GM12878 (cell line): ENCODE data around the gene FRMD3. TPM values are rescaled to one million over a fixed set of nuclear protein-coding genes. Genes with fewer than 3 reads are reported as not detected.

Experiments
- ATAC-seq: fragments of 200-7000 bp; cut with Tn5 transposase; 3 replicates; pipeline ENCODE4 v1.9.1; 2020; ENCODE audit warnings: mild to moderate bottlenecking, moderate library complexity
- BruUV-seq: library from RNA; stranded (reverse); fragments of 400-500 nt; replicated peaks from 2 replicates; lab custom pipeline; 2021; lab: Mats Ljungman, UMichigan
- CTCF ChIA-PET: fragments of 300-600 bp; sonication (Branson Sonifier 250); formaldehyde crosslinking; extraction: SDS; loops from one replicate; lab custom pipeline; 2021; ENCODE audit warnings: inconsistent platforms; lab: Yijun Ruan, JAX
- POLR2A ChIA-PET: fragments of 350-600 bp; formaldehyde crosslinking; extraction: SDS; loops from one replicate; lab custom pipeline; 2021; ENCODE audit warnings: inconsistent platforms; lab: Charles Lee
- RAD21 ChIA-PET: fragments of 300-600 bp; sonication (Branson Sonifier 250); formaldehyde crosslinking; loops from one replicate; lab custom pipeline; 2023; ENCODE audit warnings: antibody characterized with exemption; ENCODE audit not compliant: unreplicated experiment; lab: Charles Lee
- SMC1A ChIA-PET: fragments of 300-600 bp; sonication (Branson Sonifier 250); formaldehyde crosslinking; loops from one replicate; lab custom pipeline; 2023; ENCODE audit not compliant: unreplicated experiment, uncharacterized antibody; lab: Charles Lee
- DNase-seq: peaks from one replicate; pipeline ENCODE4 v3.0.0-alpha.2; 2011; ENCODE audit warnings: low read depth, low spot score
- FAIRE-seq: peaks from 3 replicates; lab custom pipeline; 2011; peaks lifted over from hg19 to GRCh38; lab: Jason Lieb, UNC
- H2AFZ ChIP-seq: 2 replicates; pipeline ENCODE4 v1.6.0; 2011; ENCODE audit warnings: low read depth, low read length, control low read depth; ENCODE audit not compliant: control insufficient read depth
- H3K27ac ChIP-seq: 2 replicates; pipeline ENCODE4 v1.5.1; 2011; ENCODE audit warnings: control low read depth; ENCODE audit not compliant: control insufficient read depth, insufficient read depth
- H3K27me3 ChIP-seq, 2 experiments: replicated peaks in 1 of 2; 2 replicates each; pipeline versions ENCODE4 v1.6.0 to v1.6.1; 2011; ENCODE audit warnings: low read length in 1 of 2; ENCODE audit not compliant: control insufficient read depth in 2 of 2, insufficient read depth in 2 of 2
- H3K36me3 ChIP-seq, 2 experiments: 2 replicates each; pipeline ENCODE4 v1.5.1; 2011; ENCODE audit warnings: low read length in 1 of 2; ENCODE audit not compliant: control insufficient read depth in 2 of 2, insufficient read depth in 2 of 2
- H3K4me1 ChIP-seq: 2 replicates; pipeline ENCODE4 v1.6.1; 2011; ENCODE audit warnings: mild to moderate bottlenecking, low read length, moderate library complexity, mixed read lengths; ENCODE audit not compliant: control insufficient read depth, insufficient read depth
- H3K4me2 ChIP-seq: 2 replicates; pipeline ENCODE4 v1.6.0; 2011; ENCODE audit warnings: control low read depth; ENCODE audit not compliant: control insufficient read depth, insufficient read depth
- H3K4me3 ChIP-seq: fragments of 200-600 bp; sonication (generic); 2 replicates; pipeline ENCODE4 v1.5.1; 2016
- H3K79me2 ChIP-seq: 2 replicates; pipeline ENCODE4 v1.6.0; 2011; ENCODE audit warnings: low read length; ENCODE audit not compliant: control insufficient read depth, insufficient read depth
- H3K9ac ChIP-seq: 2 replicates; pipeline ENCODE4 v1.8.0; 2011; ENCODE audit warnings: low read length, control low read depth, mixed read lengths; ENCODE audit not compliant: control insufficient read depth, insufficient read depth
- H3K9me3 ChIP-seq: replicated peaks from 3 replicates; pipeline ENCODE4 v1.5.1; 2011; ENCODE audit warnings: mild to moderate bottlenecking, low read length; ENCODE audit not compliant: control insufficient read depth, insufficient read depth
- H4K20me1 ChIP-seq: 2 replicates; pipeline ENCODE4 v1.6.0; 2011; ENCODE audit not compliant: control insufficient read depth, insufficient read depth
- ATF2 ChIP-seq: IDR thresholded peaks from 2 replicates; pipeline ENCODE4 v1.6.1; 2012; ENCODE audit warnings: low read length, inconsistent platforms
- CBX3 ChIP-seq: fragments of 200-600 bp; sonication (generic); IDR thresholded peaks from 2 replicates; pipeline ENCODE4 v1.6.1; 2016; ENCODE audit warnings: low read depth, borderline replicate concordance
- CEBPZ ChIP-seq: fragments of 150-350 bp; IDR thresholded peaks from 2 replicates; pipeline ENCODE4 v1.6.1; 2016; ENCODE audit warnings: low read depth, low read length
- SIN3A ChIP-seq: IDR thresholded peaks from 2 replicates; pipeline ENCODE4 v1.6.1; 2012; ENCODE audit warnings: low read depth, low read length, improper control_type of control experiment
- SRF ChIP-seq, 2 experiments: IDR thresholded peaks; 2 replicates each; pipeline ENCODE4 v1.6.1; 2011; ENCODE audit warnings: low read depth in 2 of 2, low read length in 2 of 2, mild to moderate bottlenecking in 1 of 2, moderate library complexity in 1 of 2
- USF1 ChIP-seq: IDR thresholded peaks from 2 replicates; pipeline ENCODE4 v1.6.1; 2011; ENCODE audit warnings: borderline replicate concordance, low read depth, mild to moderate bottlenecking, moderate library complexity, mixed read lengths, low read length; ENCODE audit not compliant: insufficient read depth; ENCODE audit errors: extremely low read length
- ZBED1 ChIP-seq: IDR thresholded peaks from 2 replicates; pipeline ENCODE4 v1.6.1; 2016; ENCODE audit warnings: borderline replicate concordance
- ZNF592 ChIP-seq: fragments of 450-650 bp; IDR thresholded peaks from 2 replicates; pipeline ENCODE4 v1.6.1; 2017; ENCODE audit warnings: mild to moderate bottlenecking, moderate library complexity
- WGBS: methylation state at CpG from one replicate; pipeline ENCODE4 v1.1.6; 2016; ENCODE audit warnings: low lambda C conversion rate; ENCODE audit not compliant: insufficient replicate concordance, insufficient coverage; ENCODE audit errors: missing lambda C conversion rate; 5-methylcytosine and 5-hydroxymethylcytosine counted together
- in situ Hi-C: fragments of 300-500 bp; cut with MboI; formaldehyde crosslinking; loops from 9 replicates; pipeline ENCODE4 v1.14.3; 2018; ENCODE audit warnings: mixed read lengths
- intact Hi-C: fragments of 100-400 bp; cut with micrococcal nuclease; formaldehyde crosslinking; loops from one replicate; pipeline ENCODE4 v1.14.2; 2022; ENCODE audit not compliant: unreplicated experiment
- polyA plus RNA-seq, 11 experiments: library from polyadenylated mRNA; depleted of rRNA in 4 of 11; unstranded in 6 of 11; stranded (reverse) in 5 of 11; fragments of >200 nt; fragmentation: Nextera tagmentation in 4 of 11; fragmentation: Illumina TruSeq in 1 of 11; extraction: Ambion mirVana in 4 of 11; extraction: Trizol in 1 of 11; gene quantifications; 1 replicate in 1 of 11; 2 replicates in 10 of 11; pipeline versions ENCODE4 v1.2.1 to v1.2.3, GENCODE V29; 2011 to 2016; ENCODE audit warnings: inconsistent platforms in 2 of 11, missing spikeins in 2 of 11, low read depth in 1 of 11
- total RNA-seq, 4 experiments: library from RNA; depleted of rRNA in 3 of 4; stranded (reverse); fragments of >200 nt in 3 of 4; fragmentation: Illumina TruSeq in 1 of 4; extraction: Trizol in 1 of 4; gene quantifications; 2 replicates each; pipeline versions ENCODE4 v1.2.1 to v1.2.3, GENCODE V29; 2013 to 2021

Gene FRMD3
- total and polyA plus RNA-seq, 10 of the 15 experiments (the other 5 are each of a cell fraction or from before 2014, with no cell fraction given) = 0.04 to 0.68 (median 0.21) TPM; not detected in 1

GRCh38 chr9:83422527-83422926 is 115.7 kb downstream of the FRMD3 start:
- Histone ChIP-seq H3K4me1 (no peaks in the 10 kb centered on the region), H3K4me2 (no peak overlapping the region), H3K9me3 (no peaks in the 10 kb centered on the region), H3K36me3 (no peaks in the 10 kb centered on the region), H2AFZ (no peak overlapping the region), H3K27ac (no peak overlapping the region), H3K4me3 (no peak overlapping the region), H3K79me2 (no peaks in the 10 kb centered on the region), H3K9ac (no peak overlapping the region), H3K27me3 (no peaks in the 10 kb centered on the region), H4K20me1 (no peaks in the 10 kb centered on the region)
- BruUV-seq = no TSS peak
- CTCF ChIA-PET = interaction anchor here (0.7 kb wide), 1 partner anchor 30 kb away, joined by 3 read pairs; no protein-coding TSS in a partner anchor
- DNase-seq = no peak
- RAD21 ChIA-PET = no interaction called here
- FAIRE-seq = no peak
- no peak for TF ChIP-seq CEBPZ
- no peak for TF ChIP-seq ZBED1
- no peak for TF ChIP-seq USF1
- no peak for TF ChIP-seq ZNF592
- TF ChIP-seq ATF2 = no peak
- TF ChIP-seq SIN3A = no peak
- no peak for TF ChIP-seq SRF (IDR thresholded peaks at IDR 0.05; ENCODE audit: low read depth in 2 of 2, low read length in 2 of 2)
- TF ChIP-seq CBX3 = no peak
- intact Hi-C loops = no loop called here
- in situ Hi-C loops = no loop called here
- WGBS = 2% methylated on average over 3 of the region's 3 CpGs
- no peak for ATAC-seq
- POLR2A ChIA-PET = no interaction called here
- SMC1A ChIA-PET = no interaction called here
